ENCODE measurements around the gene EIF5A. TPM values are rescaled to one million over a fixed set of nuclear protein-coding genes. Genes with fewer than 3 reads are reported as not detected.

The EIF5A gene
- total RNA-seq, 4 donors from 2014 or later, result 203 to 261 (median 221) TPM

DNA sequence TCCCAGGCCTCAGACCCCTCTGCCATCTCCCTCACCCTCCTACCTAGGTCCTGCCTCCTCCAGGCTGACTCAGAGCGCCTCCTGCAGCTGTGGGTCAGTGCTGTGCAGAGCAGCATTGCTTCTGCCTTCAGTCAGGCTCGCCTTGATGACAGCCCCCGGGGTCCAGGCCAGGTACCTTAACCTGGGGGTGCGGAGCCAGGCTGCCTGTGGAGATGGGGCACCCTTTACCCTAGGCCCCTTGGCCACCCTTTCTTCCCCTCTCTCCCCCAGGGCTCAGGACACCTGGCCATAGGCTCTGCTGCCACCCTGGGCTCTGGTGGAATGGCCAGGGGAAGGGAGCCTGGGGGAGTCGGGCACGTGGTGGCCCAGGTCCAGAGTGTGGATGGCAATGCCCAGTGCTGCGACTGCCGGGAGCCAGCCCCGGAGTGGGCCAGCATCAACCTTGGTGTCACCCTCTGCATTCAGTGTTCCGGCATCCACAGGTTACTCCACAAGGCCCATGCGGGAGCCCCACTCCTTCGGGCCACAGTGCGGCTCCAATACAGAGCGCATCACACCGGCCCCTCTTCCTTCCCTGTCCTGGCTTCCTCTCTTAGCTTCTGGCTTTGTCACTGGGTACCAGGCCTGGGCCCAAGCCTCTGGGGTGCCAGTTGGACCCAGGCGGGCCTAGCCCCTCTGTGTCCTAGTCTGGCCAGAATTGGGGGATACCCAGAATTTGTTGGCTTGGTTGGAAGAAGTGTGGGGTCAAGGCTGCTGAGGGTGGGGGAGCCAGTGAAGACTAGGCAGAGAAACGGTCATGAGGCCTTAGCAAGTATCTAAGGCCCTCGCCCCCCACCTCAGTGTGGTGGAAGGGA, 39.6 kb downstream of the EIF5A start:
- H3K4me3 ChIP-seq (ENCODE audit: low read depth, poor library complexity, severe bottlenecking), result no peak overlapping the region
- 68 to 74% methylated on average over 18 of the region's 18 CpGs for WGBS, 2 donors
- no peak for DNase-seq (ENCODE audit: low spot score in 2 of 2)
- TF ChIP-seq, protein P1, sequence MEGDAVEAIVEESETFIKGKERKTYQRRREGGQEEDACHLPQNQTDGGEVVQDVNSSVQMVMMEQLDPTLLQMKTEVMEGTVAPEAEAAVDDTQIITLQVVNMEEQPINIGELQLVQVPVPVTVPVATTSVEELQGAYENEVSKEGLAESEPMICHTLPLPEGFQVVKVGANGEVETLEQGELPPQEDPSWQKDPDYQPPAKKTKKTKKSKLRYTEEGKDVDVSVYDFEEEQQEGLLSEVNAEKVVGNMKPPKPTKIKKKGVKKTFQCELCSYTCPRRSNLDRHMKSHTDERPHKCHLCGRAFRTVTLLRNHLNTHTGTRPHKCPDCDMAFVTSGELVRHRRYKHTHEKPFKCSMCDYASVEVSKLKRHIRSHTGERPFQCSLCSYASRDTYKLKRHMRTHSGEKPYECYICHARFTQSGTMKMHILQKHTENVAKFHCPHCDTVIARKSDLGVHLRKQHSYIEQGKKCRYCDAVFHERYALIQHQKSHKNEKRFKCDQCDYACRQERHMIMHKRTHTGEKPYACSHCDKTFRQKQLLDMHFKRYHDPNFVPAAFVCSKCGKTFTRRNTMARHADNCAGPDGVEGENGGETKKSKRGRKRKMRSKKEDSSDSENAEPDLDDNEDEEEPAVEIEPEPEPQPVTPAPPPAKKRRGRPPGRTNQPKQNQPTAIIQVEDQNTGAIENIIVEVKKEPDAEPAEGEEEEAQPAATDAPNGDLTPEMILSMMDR (IDR thresholded peaks at IDR 0.05), result no peak
- no peak for TF ChIP-seq POLR2A (IDR thresholded peaks at IDR 0.05)
- intact Hi-C loops (cut with DNase I; ENCODE audit: low total_unique reads), result no loop called here

DNA sequence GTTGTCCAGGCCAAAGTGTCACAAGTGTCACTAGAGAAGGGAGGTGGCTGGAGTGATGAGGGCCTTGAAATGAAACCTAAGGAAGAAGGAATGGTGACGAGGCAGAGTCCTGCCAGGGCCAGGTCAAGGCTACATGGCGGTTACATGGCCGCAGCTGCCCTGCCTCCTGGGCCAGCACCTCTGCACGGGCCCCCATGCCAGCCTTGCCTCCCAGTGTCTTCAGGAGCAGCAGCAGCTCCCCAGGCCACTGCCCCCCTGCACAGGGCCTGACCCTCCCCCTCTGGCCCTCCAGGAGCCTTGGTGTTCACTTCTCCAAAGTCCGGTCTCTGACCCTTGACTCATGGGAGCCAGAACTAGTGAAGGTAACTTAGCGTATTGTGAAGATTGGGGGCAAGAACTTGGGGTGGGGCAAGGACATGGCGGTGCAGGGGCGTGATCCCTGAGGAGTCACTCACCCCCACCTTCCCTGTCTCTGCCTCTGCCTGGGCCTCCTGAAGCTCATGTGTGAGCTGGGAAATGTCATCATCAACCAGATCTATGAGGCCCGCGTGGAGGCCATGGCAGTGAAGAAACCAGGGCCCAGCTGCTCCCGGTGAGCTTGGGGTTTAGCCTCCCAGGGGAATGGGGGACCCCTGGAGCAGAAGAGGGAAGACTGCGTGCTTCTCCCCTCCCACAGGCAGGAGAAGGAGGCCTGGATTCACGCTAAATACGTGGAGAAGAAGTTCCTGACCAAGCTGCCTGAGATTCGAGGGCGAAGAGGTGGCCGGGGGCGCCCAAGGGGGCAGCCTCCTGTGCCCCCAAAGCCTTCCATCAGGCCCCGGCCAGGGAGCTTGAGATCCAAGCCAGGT, 40.4 kb downstream of the EIF5A start:
- WGBS, 2 donors, result 65 to 70% methylated on average over 19 of the region's 19 CpGs
- TF ChIP-seq, protein P1 (IDR thresholded peaks at IDR 0.05), result no peak
- TF ChIP-seq POLR2A (IDR thresholded peaks at IDR 0.05), result no peak
- intact Hi-C loops (cut with DNase I; ENCODE audit: low total_unique reads), result no loop called here
- no peak overlapping the region for H3K4me3 ChIP-seq (ENCODE audit: low read depth, poor library complexity, severe bottlenecking)
- DNase-seq (ENCODE audit: low spot score in 2 of 2), result no peak

- intact Hi-C loops (cut with DNase I; ENCODE audit: low total_unique reads), result no loop called here
- no peak for TF ChIP-seq POLR2A (IDR thresholded peaks at IDR 0.05)
- TF ChIP-seq, protein P1 (IDR thresholded peaks at IDR 0.05), result no peak
- 54 to 61% methylated on average over 19 of the region's 19 CpGs for WGBS, 2 donors
- DNase-seq (ENCODE audit: low spot score in 2 of 2), result peak in 1 of 2 donors; percentile 90
- no peak overlapping the region for H3K4me3 ChIP-seq (ENCODE audit: low read depth, poor library complexity, severe bottlenecking)
These were observed 41.2 kb downstream of the EIF5A start for GRCh38 chr17:7348478-7349242.

DNA sequence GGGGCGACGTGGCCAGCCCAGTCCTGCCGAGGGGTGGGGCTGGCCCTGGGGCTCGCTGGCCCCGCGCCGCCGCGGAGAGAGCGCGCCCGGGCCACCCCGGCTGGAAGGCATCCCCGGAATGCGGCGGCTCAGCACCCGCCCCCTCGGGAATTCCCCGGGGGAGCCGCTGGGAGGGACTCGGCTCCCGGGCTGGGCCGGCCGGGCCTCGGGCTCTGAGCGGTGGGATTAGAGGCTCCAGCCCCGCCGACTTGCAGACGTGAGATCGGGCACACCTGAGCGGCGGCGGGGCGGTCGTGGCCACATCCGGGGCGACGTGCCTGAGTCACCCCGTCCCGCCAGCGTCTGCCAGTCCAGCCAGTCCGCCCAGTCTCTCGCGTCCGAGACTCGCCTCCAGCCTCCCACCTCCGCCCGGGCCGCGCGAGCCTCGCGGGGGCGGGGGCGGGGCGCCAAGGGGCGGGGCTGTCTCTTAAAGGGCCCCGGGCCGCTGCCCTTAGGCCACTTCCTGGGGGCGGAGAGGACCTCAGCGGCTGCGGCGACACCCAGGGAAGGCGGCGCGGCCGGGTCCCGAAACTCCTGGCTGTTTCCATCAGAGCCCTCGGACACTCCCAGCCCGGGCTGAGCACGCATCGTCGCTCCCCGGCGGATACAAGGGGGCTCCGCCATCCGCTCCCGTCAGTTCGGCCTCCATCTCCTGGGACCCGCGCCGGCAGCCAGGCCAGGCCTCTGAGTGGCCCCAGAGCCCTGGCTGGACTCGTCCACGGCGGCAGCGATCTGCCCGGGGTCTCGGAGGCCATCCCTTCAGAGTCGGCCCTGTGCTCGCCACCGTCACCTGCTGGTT, 44.5 kb downstream of the EIF5A start, which contains the start of gene KCTD11:
KCTD11 (plus strand) TSS at position 498 of the 838 bp plus-strand sequence.
- H3K4me3 ChIP-seq (ENCODE audit: low read depth, poor library complexity, severe bottlenecking), result peak within 1 kb of the TSS; percentile 78
- DNase-seq (ENCODE audit: low spot score in 2 of 2), result peak; percentile 84 to 98
- no peak for TF ChIP-seq POLR2A (IDR thresholded peaks at IDR 0.05)
- TF ChIP-seq, protein P1 (IDR thresholded peaks at IDR 0.05), result no peak
- 2 to 7% methylated on average over 17 to 33 of the region's 91 CpGs for WGBS, 2 donors
- intact Hi-C loops (cut with DNase I; ENCODE audit: low total_unique reads), result loop anchor here (10.0 kb wide), 1 partner anchor 203 kb away; the partner anchor contains the start of gene TNFSF13
